Thyroid gland (tissue), 4 donors: ENCODE data around the gene FBLN7.

Experiments
- POLR2A ChIP-seq, 2 donors: fragments of 450-650 bp; IDR thresholded peaks; one replicate each; pipeline ENCODE4 v1.6.1; 2017; ENCODE audit warnings: antibody characterized with exemption in 2 of 2, mild to moderate bottlenecking in 2 of 2, moderate library complexity in 1 of 2
- TF ChIP-seq, protein P1 (sequence below), 6 experiments: fragments of 200-600 bp in 3 of 6; fragments of 450-650 bp in 3 of 6; sonication (generic) in 3 of 6; IDR thresholded peaks; one replicate each; pipeline ENCODE4 v1.5.1; 2016 to 2019; ENCODE audit warnings: antibody characterized with exemption in 6 of 6, mild to moderate bottlenecking in 2 of 6, inconsistent platforms in 1 of 6, moderate library complexity in 1 of 6

DNA sequence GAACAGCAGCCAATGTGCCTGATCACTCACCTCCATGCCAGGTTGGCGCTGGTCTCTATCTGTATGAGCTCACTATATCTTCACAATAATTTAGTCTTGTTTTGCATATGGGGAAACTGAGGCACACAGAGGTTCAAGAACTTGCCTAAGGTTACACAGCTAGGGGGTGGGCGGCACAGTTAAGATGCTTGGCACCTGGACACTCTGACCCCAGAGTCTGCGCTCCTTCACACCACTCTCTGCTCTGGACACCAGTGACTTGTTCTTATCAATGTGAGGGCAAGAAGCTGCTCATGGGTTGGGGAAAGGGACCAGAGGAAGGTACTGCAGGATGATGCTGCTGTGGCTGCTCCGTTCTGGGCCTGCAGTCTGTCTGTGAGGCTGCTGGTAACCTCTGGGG lies 27.1 kb downstream of the FBLN7 start:
- TF ChIP-seq, protein P1, sequence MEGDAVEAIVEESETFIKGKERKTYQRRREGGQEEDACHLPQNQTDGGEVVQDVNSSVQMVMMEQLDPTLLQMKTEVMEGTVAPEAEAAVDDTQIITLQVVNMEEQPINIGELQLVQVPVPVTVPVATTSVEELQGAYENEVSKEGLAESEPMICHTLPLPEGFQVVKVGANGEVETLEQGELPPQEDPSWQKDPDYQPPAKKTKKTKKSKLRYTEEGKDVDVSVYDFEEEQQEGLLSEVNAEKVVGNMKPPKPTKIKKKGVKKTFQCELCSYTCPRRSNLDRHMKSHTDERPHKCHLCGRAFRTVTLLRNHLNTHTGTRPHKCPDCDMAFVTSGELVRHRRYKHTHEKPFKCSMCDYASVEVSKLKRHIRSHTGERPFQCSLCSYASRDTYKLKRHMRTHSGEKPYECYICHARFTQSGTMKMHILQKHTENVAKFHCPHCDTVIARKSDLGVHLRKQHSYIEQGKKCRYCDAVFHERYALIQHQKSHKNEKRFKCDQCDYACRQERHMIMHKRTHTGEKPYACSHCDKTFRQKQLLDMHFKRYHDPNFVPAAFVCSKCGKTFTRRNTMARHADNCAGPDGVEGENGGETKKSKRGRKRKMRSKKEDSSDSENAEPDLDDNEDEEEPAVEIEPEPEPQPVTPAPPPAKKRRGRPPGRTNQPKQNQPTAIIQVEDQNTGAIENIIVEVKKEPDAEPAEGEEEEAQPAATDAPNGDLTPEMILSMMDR (IDR thresholded peaks at IDR 0.05): no peak
- TF ChIP-seq POLR2A (IDR thresholded peaks at IDR 0.05): no peak
